ENCODE results near the gene LHCGR.
A peak's percentile ranks its signal among the peaks of the same experiment; 100 is the strongest.

The LHCGR gene

GRCh38 chr2:48696881-48697280, 58.6 kb downstream of the LHCGR start:
- TF ChIP-seq, protein P1, sequence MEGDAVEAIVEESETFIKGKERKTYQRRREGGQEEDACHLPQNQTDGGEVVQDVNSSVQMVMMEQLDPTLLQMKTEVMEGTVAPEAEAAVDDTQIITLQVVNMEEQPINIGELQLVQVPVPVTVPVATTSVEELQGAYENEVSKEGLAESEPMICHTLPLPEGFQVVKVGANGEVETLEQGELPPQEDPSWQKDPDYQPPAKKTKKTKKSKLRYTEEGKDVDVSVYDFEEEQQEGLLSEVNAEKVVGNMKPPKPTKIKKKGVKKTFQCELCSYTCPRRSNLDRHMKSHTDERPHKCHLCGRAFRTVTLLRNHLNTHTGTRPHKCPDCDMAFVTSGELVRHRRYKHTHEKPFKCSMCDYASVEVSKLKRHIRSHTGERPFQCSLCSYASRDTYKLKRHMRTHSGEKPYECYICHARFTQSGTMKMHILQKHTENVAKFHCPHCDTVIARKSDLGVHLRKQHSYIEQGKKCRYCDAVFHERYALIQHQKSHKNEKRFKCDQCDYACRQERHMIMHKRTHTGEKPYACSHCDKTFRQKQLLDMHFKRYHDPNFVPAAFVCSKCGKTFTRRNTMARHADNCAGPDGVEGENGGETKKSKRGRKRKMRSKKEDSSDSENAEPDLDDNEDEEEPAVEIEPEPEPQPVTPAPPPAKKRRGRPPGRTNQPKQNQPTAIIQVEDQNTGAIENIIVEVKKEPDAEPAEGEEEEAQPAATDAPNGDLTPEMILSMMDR (IDR thresholded peaks at IDR 0.05; ENCODE audit: insufficient read depth, low read depth, low read length, missing control alignments), result no peak
- no peak overlapping the region for H3K4me3 ChIP-seq (ENCODE audit: low read length)
- no peak for DNase-seq (ENCODE audit: low read depth)

DNA sequence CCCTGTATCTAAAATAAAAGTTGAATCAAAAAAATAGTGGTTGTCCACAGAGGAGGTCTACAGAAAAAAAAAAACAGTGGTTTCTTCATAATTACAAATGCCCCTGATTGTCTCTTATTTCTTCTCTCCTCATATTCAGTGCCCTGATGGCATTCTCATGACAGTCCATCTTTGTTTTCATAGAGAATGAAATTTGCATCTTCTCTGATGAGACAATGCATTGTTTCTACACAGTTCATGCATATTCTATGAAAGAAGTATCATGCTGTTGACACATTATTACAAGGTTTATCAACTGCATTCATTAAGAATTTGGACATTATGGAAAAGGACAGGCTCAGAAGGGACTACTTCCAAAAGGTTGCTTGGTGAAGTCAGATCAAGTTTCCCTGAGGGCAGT, 59.5 kb downstream of the LHCGR start:
- no peak overlapping the region for H3K4me3 ChIP-seq (ENCODE audit: low read length)

DNA sequence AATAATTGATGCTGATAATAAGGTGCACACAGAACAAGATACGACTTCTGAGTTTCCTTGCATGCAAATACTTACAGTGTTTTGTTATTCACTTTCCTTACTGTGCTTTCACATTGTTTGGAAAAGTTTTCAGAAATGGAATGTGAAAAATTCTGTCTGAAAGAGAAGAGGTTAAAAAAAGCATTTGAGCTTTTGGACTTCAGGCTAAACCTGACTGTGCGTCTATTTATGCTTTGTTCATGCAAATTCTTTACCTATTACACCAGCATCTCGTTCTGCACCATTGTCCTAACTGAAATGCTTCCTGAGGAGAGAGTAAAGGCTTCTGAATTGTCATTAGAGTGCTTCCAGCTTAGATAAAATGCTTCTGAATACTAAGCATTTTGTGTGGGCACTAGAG, 61.4 kb downstream of the LHCGR start:
- H3K4me3 ChIP-seq (ENCODE audit: low read length), result no peak overlapping the region
- TF ChIP-seq, protein P1 (IDR thresholded peaks at IDR 0.05; ENCODE audit: insufficient read depth, low read depth, low read length, missing control alignments), result no peak
- DNase-seq (ENCODE audit: low read depth), result peak; percentile 44

More for the DNA sequence above, 59.5 kb downstream of the LHCGR start:
- DNase-seq (ENCODE audit: low read depth), result no peak
- TF ChIP-seq, protein P1 (IDR thresholded peaks at IDR 0.05; ENCODE audit: insufficient read depth, low read depth, low read length, missing control alignments), result no peak

- H3K4me3 ChIP-seq (ENCODE audit: low read length), result no peak overlapping the region
- TF ChIP-seq, protein P1 (IDR thresholded peaks at IDR 0.05; ENCODE audit: insufficient read depth, low read depth, low read length, missing control alignments), result no peak
- peak; percentile 47 for DNase-seq (ENCODE audit: low read depth)
Measured at GRCh38 chr2:48693645-48694044, 61.9 kb downstream of the LHCGR start.

DNA sequence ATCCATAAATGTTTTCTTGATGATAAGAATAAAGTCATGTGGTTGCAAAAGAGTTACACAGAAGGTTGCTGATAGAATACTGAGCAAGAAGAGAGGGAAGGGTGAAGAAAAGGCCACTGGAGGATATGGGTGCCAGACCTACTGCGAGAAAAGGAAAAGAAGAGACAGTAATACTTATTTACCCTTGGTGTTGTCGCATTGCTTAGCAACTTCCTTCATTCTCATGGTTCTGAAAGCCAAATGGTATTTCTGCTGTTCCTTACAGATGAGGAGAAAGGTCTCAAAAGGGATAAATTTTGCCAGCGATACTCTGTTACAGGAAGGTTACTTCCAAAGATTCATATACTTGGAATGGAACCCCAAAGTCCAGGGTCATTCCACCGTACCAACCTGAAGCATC, 62.5 kb downstream of the LHCGR start:
- TF ChIP-seq, protein P1 (IDR thresholded peaks at IDR 0.05; ENCODE audit: insufficient read depth, low read depth, low read length, missing control alignments), result no peak
- H3K4me3 ChIP-seq (ENCODE audit: low read length), result no peak overlapping the region
- DNase-seq (ENCODE audit: low read depth), result no peak

DNA sequence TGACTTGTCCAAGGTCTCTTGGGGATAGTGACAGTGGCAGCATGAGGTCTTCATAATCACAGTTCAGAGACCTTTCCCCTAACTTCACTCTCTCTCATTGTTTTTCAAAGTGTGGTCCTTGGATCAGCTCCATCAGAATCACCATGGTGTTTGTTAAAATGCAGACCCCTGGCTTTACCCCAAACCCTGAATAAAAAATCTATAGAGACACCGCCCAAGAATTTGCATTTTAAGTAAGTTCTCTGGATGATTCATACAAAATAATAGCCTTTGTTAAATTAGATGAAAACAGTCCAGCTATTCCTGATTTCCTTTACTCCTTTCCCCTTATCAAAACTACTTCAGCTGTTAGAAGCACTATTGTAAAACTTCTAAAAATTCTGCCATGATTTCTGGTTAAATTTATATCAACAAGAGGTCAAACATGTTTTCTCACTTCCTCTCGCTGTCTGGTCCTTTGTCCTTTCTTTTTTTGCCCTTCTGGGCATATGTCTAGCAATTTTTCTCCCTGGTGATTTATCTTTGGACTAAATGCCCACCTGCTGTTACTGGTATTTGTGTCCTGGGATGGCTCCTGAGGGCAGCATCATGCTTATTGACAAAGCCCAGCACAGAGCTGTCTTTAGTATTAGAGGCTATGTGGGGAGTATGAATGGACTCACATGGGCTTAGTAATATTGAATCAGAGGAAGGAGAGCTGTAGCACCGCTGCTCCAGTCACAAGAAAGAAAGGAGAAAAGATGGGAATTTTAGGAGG, 63.4 kb downstream of the LHCGR start:
- TF ChIP-seq, protein P1 (IDR thresholded peaks at IDR 0.05; ENCODE audit: insufficient read depth, low read depth, low read length, missing control alignments), result no peak
- DNase-seq (ENCODE audit: low read depth), result no peak
- H3K4me3 ChIP-seq (ENCODE audit: low read length), result no peak overlapping the region

DNA sequence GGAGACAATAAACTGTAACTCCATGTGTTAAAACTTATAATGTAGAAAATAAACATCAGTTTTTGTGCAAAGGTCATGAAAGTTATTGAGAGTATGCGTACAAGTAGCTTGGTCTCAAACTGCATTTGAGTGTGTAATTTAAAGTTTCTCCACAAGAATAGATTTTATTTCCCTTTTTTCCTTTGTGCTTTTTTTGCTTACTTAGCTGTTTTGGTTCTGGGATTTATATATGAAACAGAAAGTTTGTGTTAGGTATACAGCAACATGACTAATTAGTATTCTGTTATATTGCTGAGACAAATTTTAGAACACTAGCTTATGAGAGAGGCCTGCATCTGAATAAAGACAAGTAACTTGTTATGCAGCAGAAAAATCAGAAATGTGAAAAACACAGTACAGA, 70.4 kb downstream of the LHCGR start:
- H3K4me3 ChIP-seq (ENCODE audit: low read length), result no peak overlapping the region
- no peak for DNase-seq (ENCODE audit: low read depth)
- TF ChIP-seq, protein P1 (IDR thresholded peaks at IDR 0.05; ENCODE audit: insufficient read depth, low read depth, low read length, missing control alignments), result no peak

All from epithelial cell of esophagus (primary cell).